Smooth muscle cell (in vitro differentiated cells): ENCODE data around the gene GTF2H4. TPM values are rescaled to one million over a fixed set of nuclear protein-coding genes. Genes with fewer than 3 reads are reported as not detected.
A peak's percentile ranks its signal among the peaks of the same experiment; 100 is the strongest.

Experiments
- DNase-seq: peaks from one replicate; lab custom pipeline; 2025; ENCODE audit not compliant: unreplicated experiment; lab: John Stamatoyannopoulos, UW
- H2AFZ ChIP-seq: fragments of 200-600 bp; sonication (generic); 2 replicates; pipeline ENCODE4 v1.6.0; 2016; ENCODE audit warnings: antibody characterized with exemption, low read depth, mild to moderate bottlenecking
- H3F3A ChIP-seq: fragments of 200-600 bp; sonication (generic); 2 replicates; pipeline ENCODE4 v1.6.0; 2017; ENCODE audit warnings: antibody characterized with exemption, low read depth
- H3K27ac ChIP-seq: fragments of 200-600 bp; sonication (generic); 2 replicates; pipeline ENCODE4 v1.5.1; 2016; ENCODE audit warnings: low read depth, mild to moderate bottlenecking
- H3K27me3 ChIP-seq: fragments of 200-600 bp; sonication (generic); 2 replicates; pipeline ENCODE4 v1.6.1; 2016; ENCODE audit warnings: low read depth, mild to moderate bottlenecking
- H3K36me3 ChIP-seq: fragments of 200-600 bp; sonication (generic); 2 replicates; pipeline ENCODE4 v1.5.1; 2016; ENCODE audit warnings: low read depth
- H3K4me1 ChIP-seq: fragments of 200-600 bp; sonication (generic); 2 replicates; pipeline ENCODE4 v1.5.1; 2016; ENCODE audit warnings: low read depth
- H3K4me2 ChIP-seq: fragments of 200-600 bp; sonication (generic); 2 replicates; pipeline ENCODE4 v1.6.0; 2016; ENCODE audit warnings: mild to moderate bottlenecking
- H3K4me3 ChIP-seq: fragments of 200-600 bp; sonication (generic); 2 replicates; pipeline ENCODE4 v1.5.1; 2016; ENCODE audit warnings: mild to moderate bottlenecking
- H3K79me2 ChIP-seq: fragments of 200-600 bp; sonication (generic); 2 replicates; pipeline ENCODE4 v1.6.0; 2016; ENCODE audit warnings: low read depth, mild to moderate bottlenecking
- H3K9ac ChIP-seq: fragments of 200-600 bp; sonication (generic); 2 replicates; pipeline ENCODE4 v1.6.0; 2016; ENCODE audit warnings: low read depth
- H3K9me3 ChIP-seq: fragments of 200-600 bp; sonication (generic); replicated peaks from 2 replicates; pipeline ENCODE4 v1.5.1; 2016; ENCODE audit warnings: low read depth
- H4K20me1 ChIP-seq: fragments of 200-600 bp; sonication (generic); 2 replicates; pipeline ENCODE4 v1.6.0; 2016; ENCODE audit warnings: low read depth
- CTCF ChIP-seq: fragments of 200-600 bp; sonication (generic); IDR thresholded peaks from 2 replicates; pipeline ENCODE4 v1.5.1; 2017; ENCODE audit warnings: borderline replicate concordance, mild to moderate bottlenecking, antibody characterized with exemption; ENCODE audit not compliant: insufficient read depth, poor library complexity, severe bottlenecking
- WGBS: methylation state at CpG from one replicate; pipeline ENCODE4 v1.1.7; 2016; ENCODE audit warnings: low lambda C conversion rate; 5-methylcytosine and 5-hydroxymethylcytosine counted together
- polyA plus RNA-seq: library from polyadenylated mRNA; unstranded; fragments of >200 nt; fragmentation: Nextera tagmentation; extraction: Ambion mirVana; gene quantifications from 2 replicates; pipeline ENCODE4 v1.2.1, GENCODE V29; 2016
- total RNA-seq: library from RNA; depleted of rRNA; stranded (reverse); fragments of >200 nt; gene quantifications from 2 replicates; pipeline ENCODE4 v1.2.3, GENCODE V29; 2014

The GTF2H4 gene
- total and polyA plus RNA-seq, 2 experiments from 2014 or later: 9.5 to 15.6 TPM

- 96% methylated on average over 18 of the region's 18 CpGs for WGBS
- Histone ChIP-seq H3K9ac (no peak overlapping the region), H3K4me1 (peaks cover 34% of the 10 kb centered on the region), H3K36me3 (no peaks in the 10 kb centered on the region), H3F3A (peaks cover 3% of the 10 kb centered on the region), H3K9me3 (no peaks in the 10 kb centered on the region), H3K4me2 (no peak overlapping the region), H3K4me3 (no peak overlapping the region), H2AFZ (no peak overlapping the region), H4K20me1 (peaks cover 67% of the 10 kb centered on the region), H3K27ac (peak overlapping the region; percentile 53), H3K79me2 (peaks cover 45% of the 10 kb centered on the region), H3K27me3 (no peaks in the 10 kb centered on the region)
- no peak for DNase-seq
- no peak for TF ChIP-seq CTCF
Measured at GRCh38 chr6:30888816-30889495, 19.1 kb upstream of the GTF2H4 start.

- H3K27ac ChIP-seq: no peak overlapping the region
- H3K4me1 ChIP-seq: peaks cover 34% of the 10 kb centered on the region
- H3K79me2 ChIP-seq: peaks cover 44% of the 10 kb centered on the region
- H3K36me3 ChIP-seq: no peaks in the 10 kb centered on the region
- no peak overlapping the region for H3K4me2 ChIP-seq
- H3K27me3 ChIP-seq: no peaks in the 10 kb centered on the region
- 95% methylated on average over 4 of the region's 4 CpGs for WGBS
- no peak overlapping the region for H3K4me3 ChIP-seq
- no peak for DNase-seq
- H3K9me3 ChIP-seq: no peaks in the 10 kb centered on the region
- peaks cover 3% of the 10 kb centered on the region for H3F3A ChIP-seq
- H4K20me1 ChIP-seq: peaks cover 67% of the 10 kb centered on the region
- H2AFZ ChIP-seq: no peak overlapping the region
- H3K9ac ChIP-seq: no peak overlapping the region
- no peak for TF ChIP-seq CTCF
Measured at GRCh38 chr6:30889496-30889885, 18.5 kb upstream of the GTF2H4 start.

- H2AFZ ChIP-seq: no peak overlapping the region
- no peaks in the 10 kb centered on the region for H3K27me3 ChIP-seq
- H3K9ac ChIP-seq: no peak overlapping the region
- no peak overlapping the region for H3K4me2 ChIP-seq
- 91% methylated on average over 14 of the region's 14 CpGs for WGBS
- TF ChIP-seq CTCF: no peak
- no peaks in the 10 kb centered on the region for H3K9me3 ChIP-seq
- no peak for DNase-seq
- H3K36me3 ChIP-seq: no peaks in the 10 kb centered on the region
- peaks cover 65% of the 10 kb centered on the region for H4K20me1 ChIP-seq
- H3K79me2 ChIP-seq: peaks cover 38% of the 10 kb centered on the region
- no peak overlapping the region for H3K4me3 ChIP-seq
- peaks cover 3% of the 10 kb centered on the region for H3F3A ChIP-seq
- H3K27ac ChIP-seq: no peak overlapping the region
- H3K4me1 ChIP-seq: peaks cover 32% of the 10 kb centered on the region
Measured at GRCh38 chr6:30889921-30890645, 17.9 kb upstream of the GTF2H4 start.
